ENCODE measurements around the gene ANKRD13C.

DNA sequence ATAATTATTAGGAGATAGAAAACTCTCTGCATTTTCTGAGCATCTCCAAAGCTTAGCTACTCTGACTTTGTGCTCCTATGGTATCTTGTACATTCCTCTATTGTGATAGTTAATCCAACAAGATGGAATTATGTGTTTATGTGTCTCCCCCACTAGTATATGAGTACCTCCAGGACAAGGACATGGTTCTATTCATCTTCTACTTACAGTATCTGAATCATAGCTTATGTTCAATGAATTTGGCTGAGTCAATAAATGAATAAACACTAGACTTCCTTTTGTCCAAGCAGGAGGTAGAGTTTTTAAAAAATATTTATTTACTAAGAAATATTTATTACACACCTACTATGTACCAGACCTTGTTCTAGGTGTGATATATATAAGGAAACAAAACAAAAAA is 38.1 kb upstream of the ANKRD13C start:
- TF ChIP-seq ZFP3 (tag by site-specific recombination; IDR thresholded peaks at IDR 0.05; ENCODE audit: low read depth) = no peak
- no peak for TF ChIP-seq ZNF768 (tag by site-specific recombination; IDR thresholded peaks at IDR 0.05)
- no peak for TF ChIP-seq ZBTB17 (tag by site-specific recombination; IDR thresholded peaks at IDR 0.05)
